Kidney capillary endothelial cell (primary cell): ENCODE results near the gene RNASE13.

Source experiments
- DNase-seq: peaks from one replicate; pipeline ENCODE4 v3.0.0-alpha.2; 2018; ENCODE audit warnings: low spot score

The RNASE13 gene

DNA sequence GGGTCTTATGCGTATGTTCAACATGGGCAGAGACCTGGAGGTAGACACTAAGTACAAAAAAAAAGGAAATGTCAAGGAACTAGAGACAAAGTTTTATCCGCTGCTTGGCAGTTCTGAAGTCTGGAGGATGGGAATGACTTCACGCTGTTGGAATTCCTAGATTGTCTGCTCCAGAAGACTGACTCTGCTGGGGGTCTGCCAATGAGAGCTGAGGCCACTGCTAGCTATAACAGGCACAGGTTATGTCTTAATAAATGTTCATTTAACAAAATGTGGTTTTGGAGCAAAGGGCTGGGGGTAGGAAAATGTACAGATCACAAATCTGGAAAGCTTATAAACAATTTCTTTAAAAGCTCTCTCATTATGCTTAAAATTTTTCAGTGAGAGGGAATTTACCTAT is 28.9 kb upstream of the RNASE13 start:
- peak; percentile 55 for DNase-seq

DNA sequence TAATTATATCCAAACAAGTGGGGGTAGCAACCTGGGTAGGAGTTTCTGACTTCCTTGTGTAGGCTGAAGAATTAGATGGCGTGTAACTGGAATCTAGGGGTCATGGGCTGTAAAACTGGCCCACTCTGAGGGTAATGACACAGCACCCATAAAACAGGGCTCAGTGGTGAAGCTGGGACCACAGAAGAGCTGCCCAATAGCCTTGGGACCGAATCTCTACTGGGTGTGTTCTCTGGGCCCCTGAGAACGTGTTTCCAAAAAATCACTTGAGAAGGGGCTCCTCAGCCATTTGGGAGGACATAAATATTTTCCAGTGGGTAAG is 26.7 kb upstream of the RNASE13 start:
- no peak for DNase-seq

DNA sequence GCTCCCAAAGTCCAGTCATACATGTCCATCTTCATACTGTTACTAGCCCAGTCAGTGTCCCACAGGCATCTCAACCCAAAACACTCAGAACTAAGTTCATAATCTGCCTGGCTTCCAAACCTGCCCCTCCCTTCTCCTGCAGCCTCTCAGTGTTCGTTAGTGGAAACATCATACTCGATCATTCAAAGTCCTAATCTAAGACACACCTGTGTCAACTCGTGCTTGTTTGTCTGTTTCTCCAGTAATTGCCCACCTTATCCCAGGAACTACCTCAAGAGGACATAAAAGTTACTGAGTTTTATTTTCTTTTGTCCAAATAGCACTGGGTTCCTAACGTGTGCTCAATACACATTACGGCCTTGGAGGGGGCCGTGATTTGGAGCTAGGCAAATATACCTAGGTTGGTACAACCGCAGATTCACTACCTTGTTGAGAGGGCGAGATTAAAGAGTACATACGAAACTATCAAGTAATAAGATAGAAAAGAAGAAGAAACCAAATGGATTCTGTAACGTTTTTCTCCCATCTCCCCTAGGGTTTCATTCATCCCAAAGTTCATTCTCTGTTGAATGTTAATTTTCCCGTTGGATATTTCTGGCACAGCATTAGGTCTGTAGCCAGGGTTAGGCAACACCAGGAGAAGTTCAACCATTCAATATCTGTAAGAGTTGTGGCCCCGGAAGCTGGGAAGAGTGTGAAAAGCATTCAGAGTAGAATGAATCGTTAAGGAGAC is 26.2 kb upstream of the RNASE13 start:
- no peak for DNase-seq

DNA sequence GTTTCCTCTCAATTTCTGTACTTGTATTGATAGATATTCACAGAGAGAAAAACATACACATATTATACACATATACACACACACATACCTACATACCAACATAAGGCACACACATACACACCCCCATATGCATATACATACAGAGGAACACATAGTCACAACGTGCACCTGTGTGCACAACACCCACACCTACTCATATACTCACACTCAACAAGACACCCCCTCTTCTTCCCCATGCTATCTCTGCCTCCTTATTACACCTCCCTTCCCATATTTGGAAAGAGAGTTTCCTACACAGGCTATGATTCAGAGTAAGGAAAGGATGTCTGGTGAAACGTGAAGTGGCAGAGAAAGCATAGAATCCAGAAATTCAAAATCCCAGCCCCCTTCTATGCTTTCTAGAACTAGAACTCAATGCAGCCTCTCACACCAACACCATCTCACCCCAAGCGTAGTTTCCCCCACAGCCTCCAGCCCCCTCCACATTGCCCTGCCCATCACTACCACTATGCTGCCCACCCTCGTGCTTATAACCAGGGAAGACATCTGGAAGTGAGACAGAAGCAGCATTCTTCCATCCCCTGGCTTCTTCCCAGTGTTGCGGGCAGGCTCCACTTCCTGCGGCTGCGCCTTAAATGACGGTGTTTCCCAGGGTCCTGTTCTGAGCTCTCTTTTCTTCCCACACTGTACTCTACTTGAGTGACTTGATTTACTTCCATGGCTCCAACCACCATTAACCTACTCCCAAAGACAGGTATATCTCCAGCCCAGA is 25.4 kb upstream of the RNASE13 start:
- DNase-seq: no peak

DNA sequence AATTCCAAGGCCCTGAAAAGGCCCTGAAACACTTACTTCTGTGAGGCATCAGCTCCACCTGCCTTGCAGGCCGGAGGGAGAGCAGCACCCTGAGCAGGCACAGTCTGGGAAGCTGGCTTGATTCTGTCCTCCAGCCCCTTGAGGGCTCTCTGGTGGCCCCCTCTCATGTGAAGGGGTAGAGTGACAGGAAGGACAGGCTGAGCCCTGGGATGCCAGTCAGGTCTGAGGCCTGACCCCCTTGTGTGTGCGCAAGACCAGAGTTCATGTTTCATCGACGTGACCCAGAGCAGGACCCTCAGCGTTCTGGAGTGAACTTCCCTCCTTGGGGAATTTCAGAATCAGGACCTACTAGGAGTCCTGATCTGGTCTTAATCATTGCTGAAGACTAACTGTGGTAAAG is 24.3 kb upstream of the RNASE13 start:
- no peak for DNase-seq

GRCh38 chr14:21057803-21058675 is 23.4 kb upstream of the RNASE13 start, which contains the start of gene RNASE8:
RNASE8 (plus strand) TSS chr14:21057822; CDS start chr14:21057893, 71 bp downstream.
- DNase-seq: no peak

GRCh38 chr14:21056520-21057163 is 22.0 kb upstream of the RNASE13 start:
- DNase-seq: no peak

DNA sequence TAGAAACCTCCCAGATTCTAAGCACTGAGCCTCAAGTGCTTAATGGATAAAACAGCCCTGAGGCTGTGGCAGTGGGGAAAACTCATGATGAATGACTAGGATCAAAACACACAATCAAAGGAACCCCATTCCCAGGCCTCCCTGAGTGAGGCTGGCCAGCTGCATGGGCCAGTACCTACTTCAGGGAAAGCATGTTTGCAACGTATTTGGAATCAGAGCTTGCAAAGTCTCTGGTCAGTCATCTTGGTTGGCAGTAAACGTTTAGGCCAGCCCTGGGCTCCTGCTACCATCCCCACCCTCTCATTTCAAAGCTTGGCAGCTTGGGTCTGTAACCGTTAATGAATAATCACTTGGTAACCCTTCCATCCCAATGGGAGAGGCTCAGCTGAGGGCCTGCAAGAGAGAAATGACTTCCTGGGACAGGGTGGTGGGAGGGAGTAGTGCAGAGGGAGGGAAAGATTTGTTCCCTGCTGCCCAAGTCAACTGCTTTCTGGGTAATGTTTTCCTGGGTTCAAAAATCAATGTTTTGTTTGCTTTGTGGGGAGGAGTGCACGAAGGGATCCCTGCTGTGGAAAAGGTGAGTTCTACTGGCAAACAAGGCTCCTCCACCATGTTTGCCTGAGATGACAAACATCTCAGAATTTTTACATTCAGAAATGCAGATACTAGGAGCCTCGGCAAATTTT is 21.0 kb upstream of the RNASE13 start:
- DNase-seq: no peak

DNA sequence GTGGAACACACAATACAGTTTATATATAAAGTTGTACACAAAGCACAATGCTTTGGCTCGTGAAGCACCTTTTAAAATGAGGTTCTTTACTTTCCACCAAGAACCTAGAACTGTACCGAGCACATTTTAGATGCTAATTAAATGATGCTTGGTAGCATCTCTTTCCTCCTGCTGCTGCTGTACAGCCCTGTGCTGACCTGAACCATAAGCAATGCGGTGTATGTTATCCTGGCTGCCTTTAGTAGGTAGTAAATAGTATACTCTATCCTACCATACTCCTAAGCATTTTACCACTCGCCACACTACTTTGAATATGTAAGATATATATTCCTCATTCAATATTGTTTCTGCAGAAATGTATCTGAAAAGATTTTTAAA is 20.1 kb upstream of the RNASE13 start:
- DNase-seq: no peak

DNA sequence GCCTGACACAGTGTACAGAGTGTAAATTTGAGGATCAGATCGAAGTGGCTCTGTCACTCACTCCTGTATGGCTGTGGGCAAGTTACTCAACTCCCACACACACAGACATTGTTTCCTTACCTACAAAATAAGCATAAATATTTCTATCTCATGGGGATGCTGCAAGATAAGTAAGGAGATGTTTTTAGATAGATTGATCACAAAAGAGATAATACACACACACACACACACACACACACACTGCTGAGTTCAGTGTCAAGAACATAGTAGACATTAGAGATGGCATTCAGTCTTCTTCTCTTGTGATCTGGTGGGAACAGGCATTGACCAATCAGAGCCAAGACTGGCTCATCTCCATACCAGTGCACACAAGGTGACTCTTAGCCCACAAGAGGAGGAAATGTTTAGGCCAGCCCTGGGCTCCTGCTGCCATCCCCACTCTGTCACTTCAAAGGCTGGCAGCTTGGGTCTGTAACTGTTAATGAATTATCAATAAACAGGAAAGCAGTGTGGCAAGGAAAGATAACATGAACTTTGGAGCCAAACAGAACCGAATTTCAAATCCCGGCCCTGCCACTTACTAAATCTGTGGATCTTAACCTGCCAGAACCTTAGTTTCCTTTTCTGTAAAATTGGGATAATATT is 19.6 kb upstream of the RNASE13 start:
- no peak for DNase-seq

- no peak for DNase-seq
Measured at GRCh38 chr14:21053184-21054122, 18.8 kb upstream of the RNASE13 start.

GRCh38 chr14:21050597-21050996 is 16.0 kb upstream of the RNASE13 start:
- DNase-seq: no peak

DNA sequence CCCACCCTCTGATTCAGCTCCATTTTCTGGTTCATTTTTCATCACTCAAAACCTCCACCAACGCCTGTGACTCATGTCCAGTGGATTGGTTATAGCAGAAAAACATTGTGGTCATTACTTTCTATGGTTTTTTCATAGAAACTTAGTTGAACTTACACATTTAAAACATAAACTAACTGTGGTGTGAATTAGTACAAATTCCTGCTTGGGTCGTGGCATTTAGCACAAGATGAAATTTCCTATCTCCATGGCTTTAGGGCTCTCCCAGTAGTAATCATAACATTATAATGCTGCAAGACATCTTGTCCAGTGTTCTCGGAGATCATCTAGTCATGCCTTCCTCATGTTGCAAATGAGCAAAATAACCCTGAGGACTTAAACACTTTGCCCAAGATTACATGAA is 14.7 kb upstream of the RNASE13 start:
- no peak for DNase-seq

GRCh38 chr14:21048638-21049037 is 14.0 kb upstream of the RNASE13 start:
- no peak for DNase-seq

GRCh38 chr14:21047378-21047781 is 12.8 kb upstream of the RNASE13 start:
- DNase-seq: no peak

GRCh38 chr14:21043974-21044618 is 9.5 kb upstream of the RNASE13 start:
- peak; percentile 32 for DNase-seq

DNA sequence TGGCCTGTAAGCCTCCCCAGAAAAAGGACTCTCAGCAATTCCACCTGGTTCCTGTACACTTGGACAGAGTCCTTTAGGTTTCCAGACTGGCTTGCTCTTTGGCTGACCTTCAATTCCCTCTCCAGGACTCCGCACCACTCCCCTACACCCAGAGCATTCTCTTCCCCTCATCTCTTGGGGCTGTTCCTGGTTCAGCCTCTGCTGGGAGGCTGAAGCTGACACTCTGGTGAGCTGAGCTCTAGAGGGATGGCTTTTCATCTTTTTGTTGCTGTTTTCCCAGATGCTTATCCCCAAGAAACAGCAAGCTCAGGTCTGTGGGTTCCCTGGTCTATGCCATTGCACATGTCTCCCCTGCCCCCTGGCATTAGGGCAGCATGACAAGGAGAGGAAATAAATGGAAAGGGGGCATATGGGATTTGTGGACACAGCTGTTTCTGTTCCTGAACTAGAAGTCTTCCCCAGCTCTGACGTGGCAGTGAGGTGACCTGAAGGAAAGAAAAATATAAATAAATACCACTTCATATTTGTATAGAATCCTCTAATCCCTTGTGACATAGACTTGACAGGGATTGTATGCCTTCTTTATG is 8.9 kb upstream of the RNASE13 start:
- DNase-seq: no peak

DNA sequence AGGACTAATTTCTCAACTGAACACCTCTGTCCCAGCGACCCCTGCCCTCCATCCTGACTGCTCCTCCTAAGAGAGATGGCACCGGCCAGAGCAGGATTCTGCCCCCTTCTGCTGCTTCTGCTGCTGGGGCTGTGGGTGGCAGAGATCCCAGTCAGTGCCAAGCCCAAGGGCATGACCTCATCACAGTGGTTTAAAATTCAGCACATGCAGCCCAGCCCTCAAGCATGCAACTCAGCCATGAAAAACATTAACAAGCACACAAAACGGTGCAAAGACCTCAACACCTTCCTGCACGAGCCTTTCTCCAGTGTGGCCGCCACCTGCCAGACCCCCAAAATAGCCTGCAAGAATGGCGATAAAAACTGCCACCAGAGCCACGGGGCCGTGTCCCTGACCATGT is 8.3 kb upstream of the RNASE13 start:
- no peak for DNase-seq
